A549 (cell line): ENCODE measurements around the gene GLCE. TPM values are rescaled to one million over a fixed set of nuclear protein-coding genes. Genes with fewer than 3 reads are reported as not detected.

Experiments used
- ATAC-seq, 2 experiments: fragments of 200-7000 bp in 1 of 2; fragments of >200 bp in 1 of 2; cut with Nextera tagmentation in 1 of 2; cut with Tn5 transposase in 1 of 2; 3 replicates each; pipeline versions ENCODE4 v1.8.0 to v1.9.1; 2018 to 2020; ENCODE audit warnings: mild to moderate bottlenecking in 1 of 2, moderate library complexity in 1 of 2
- CTCF ChIA-PET: fragments of 300-600 bp; sonication (Branson Sonifier 250); formaldehyde crosslinking; extraction: SDS; loops from one replicate; lab custom pipeline; 2021; ENCODE audit warnings: antibody characterized with exemption, inconsistent platforms; lab: Yijun Ruan, JAX
- POLR2A ChIA-PET: fragments of 350-600 bp; formaldehyde crosslinking; extraction: SDS; loops from one replicate; lab custom pipeline; 2021; ENCODE audit warnings: antibody characterized with exemption, inconsistent platforms; lab: Yijun Ruan, JAX
- DNase-seq, 2 experiments: peaks; one replicate each; pipeline versions ENCODE4 v3.0.0 to v3.0.0-alpha.2; 2011 to 2016; ENCODE audit warnings: low read depth in 1 of 2, low spot score in 1 of 2
- FAIRE-seq: peaks from 2 replicates; lab custom pipeline; 2011; peaks lifted over from hg19 to GRCh38; lab: Jason Lieb, UNC
- H3K27ac ChIP-seq, 2 experiments: fragments of >200 bp; sonication (Bioruptor Twin); formaldehyde crosslinking; 3 replicates each; pipeline ENCODE4 v1.5.1; 2016 to 2017
- H3K4me1 ChIP-seq: fragments of >200 bp; sonication (Bioruptor Twin); formaldehyde crosslinking; 3 replicates; pipeline ENCODE4 v1.6.1; 2016
- H3K4me2 ChIP-seq: fragments of >200 bp; sonication (Bioruptor Twin); formaldehyde crosslinking; 3 replicates; pipeline ENCODE4 v1.6.1; 2016
- H3K4me3 ChIP-seq: fragments of >200 bp; sonication (Bioruptor Twin); formaldehyde crosslinking; 3 replicates; pipeline ENCODE4 v1.5.1; 2016
- H3K9me3 ChIP-seq: fragments of >200 bp; sonication (Bioruptor Twin); formaldehyde crosslinking; 3 replicates; pipeline ENCODE4 v1.6.1; 2016
- CEBPB ChIP-seq, 2 experiments: fragments of >200 bp in 1 of 2; sonication (Bioruptor Twin) in 1 of 2; formaldehyde crosslinking in 1 of 2; IDR thresholded peaks; 2 replicates each; pipeline ENCODE4 v1.6.1; 2012 to 2016
- EHF ChIP-seq: fragments of 250-450 bp; sonication (Bioruptor Pico); IDR thresholded peaks from 2 replicates; pipeline ENCODE4 v1.5.0; 2020; ENCODE audit warnings: mild to moderate bottlenecking
- EP300 ChIP-seq, 2 experiments: fragments of >200 bp; sonication (Bioruptor Twin); formaldehyde crosslinking; IDR thresholded peaks; 2 replicates in 1 of 2; 3 replicates in 1 of 2; pipeline ENCODE4 v1.6.1; 2016 to 2017
- ESRRA ChIP-seq: fragments of 150-350 bp; IDR thresholded peaks from 2 replicates; pipeline ENCODE4 v1.6.1; 2014; ENCODE audit warnings: mild to moderate bottlenecking, low read length, borderline replicate concordance
- FOSL2 ChIP-seq, 2 experiments: fragments of 450-650 bp in 1 of 2; fragments of >200 bp in 1 of 2; sonication (Bioruptor Twin) in 1 of 2; formaldehyde crosslinking; IDR thresholded peaks; 2 replicates each; pipeline versions ENCODE4 v1.5.0 to v1.6.1; 2016 to 2020; ENCODE audit warnings: mild to moderate bottlenecking in 1 of 2, moderate library complexity in 1 of 2
- MAZ ChIP-seq: fragments of 150-350 bp; IDR thresholded peaks from 2 replicates; pipeline ENCODE4 v1.6.1; 2014; ENCODE audit warnings: antibody characterized with exemption, low read depth, low read length, borderline replicate concordance
- NFE2L2 ChIP-seq: fragments of 150-350 bp; conservative IDR thresholded peaks from 2 replicates; pipeline ENCODE4 v1.6.1; 2014; ENCODE audit warnings: low read length
- RAD21 ChIP-seq, 2 experiments: fragments of >200 bp in 1 of 2; sonication (Bioruptor Twin) in 1 of 2; formaldehyde crosslinking in 1 of 2; IDR thresholded peaks in 1 of 2; conservative IDR thresholded peaks in 1 of 2; 2 replicates in 1 of 2; 3 replicates in 1 of 2; pipeline ENCODE4 v1.6.1; 2012 to 2018; ENCODE audit warnings: inconsistent platforms in 1 of 2
- RCOR1 ChIP-seq: fragments of 150-350 bp; IDR thresholded peaks from 2 replicates; pipeline ENCODE4 v1.6.1; 2014; ENCODE audit warnings: antibody characterized with exemption, low read length, low read depth
- RFX5 ChIP-seq: fragments of 450-650 bp; IDR thresholded peaks from 2 replicates; pipeline ENCODE4 v1.7.1; 2014; ENCODE audit warnings: antibody characterized with exemption, mild to moderate bottlenecking, moderate library complexity
- SMC3 ChIP-seq: fragments of >200 bp; sonication (Bioruptor Twin); formaldehyde crosslinking; IDR thresholded peaks from 3 replicates; pipeline ENCODE4 v1.6.1; 2018; ENCODE audit warnings: inconsistent platforms
- ZC3H11A ChIP-seq: fragments of 450-650 bp; IDR thresholded peaks from 2 replicates; pipeline ENCODE4 v1.6.1; 2014; ENCODE audit warnings: antibody characterized with exemption, mild to moderate bottlenecking
- WGBS: methylation state at CpG from one replicate; pipeline ENCODE4 v1.1.6; 2017; ENCODE audit errors: missing lambda C conversion rate; 5-methylcytosine and 5-hydroxymethylcytosine counted together
- polyA plus RNA-seq, 4 experiments: library from polyadenylated mRNA; depleted of rRNA in 3 of 4; stranded (reverse); fragments of >200 nt; fragmentation: RNase III in 1 of 4; extraction: RNeasy Plus Mini Kit Qiagen cat#74134 plus additional on column Dnase treatment in 1 of 4; gene quantifications; 2 replicates in 3 of 4; 3 replicates in 1 of 4; pipeline ENCODE4 v1.2.3, GENCODE V29; 2011 to 2017
- TF ChIP-seq, protein P1 (sequence below): fragments of 250-450 bp; sonication (Bioruptor Pico); IDR thresholded peaks from 2 replicates; pipeline ENCODE4 v1.5.0; 2020; ENCODE audit warnings: low read depth, mild to moderate bottlenecking, moderate library complexity
- TF ChIP-seq, protein P2 (sequence below): fragments of >200 bp; sonication (Bioruptor Twin); formaldehyde crosslinking; IDR thresholded peaks from 2 replicates; pipeline ENCODE4 v1.6.1; 2016

GLCE gene
- polyA plus RNA-seq, 2 of the 4 experiments (the other 2 are of a cell fraction) = 19.6 to 41.8 TPM

DNA sequence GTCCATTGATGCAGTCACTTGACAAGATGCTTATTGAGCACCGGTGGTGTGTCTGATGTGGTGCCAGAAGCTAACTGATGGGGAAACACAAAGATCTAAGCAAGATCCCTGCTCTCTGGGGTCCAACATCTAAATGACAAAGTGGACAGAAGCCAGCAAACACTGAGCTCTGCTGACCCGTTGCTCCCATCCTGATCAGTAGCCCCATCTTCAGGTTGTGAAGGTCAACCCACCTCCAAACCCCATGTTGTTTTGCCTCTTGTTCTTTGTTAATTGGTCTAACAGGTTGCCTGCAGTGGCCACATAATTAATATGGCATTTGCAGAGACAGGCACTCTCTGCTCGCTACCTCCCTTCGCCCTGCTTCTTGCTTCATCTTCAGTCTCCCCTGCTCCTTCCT is 21.5 kb upstream of the GLCE start:
- TF ChIP-seq, protein P1, sequence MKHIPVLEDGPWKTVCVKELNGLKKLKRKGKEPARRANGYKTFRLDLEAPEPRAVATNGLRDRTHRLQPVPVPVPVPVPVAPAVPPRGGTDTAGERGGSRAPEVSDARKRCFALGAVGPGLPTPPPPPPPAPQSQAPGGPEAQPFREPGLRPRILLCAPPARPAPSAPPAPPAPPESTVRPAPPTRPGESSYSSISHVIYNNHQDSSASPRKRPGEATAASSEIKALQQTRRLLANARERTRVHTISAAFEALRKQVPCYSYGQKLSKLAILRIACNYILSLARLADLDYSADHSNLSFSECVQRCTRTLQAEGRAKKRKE = no peak
- TF ChIP-seq MAZ = no peak
- TF ChIP-seq EP300 (IDR thresholded peaks at IDR 0.05) = no peak
- WGBS = 76% methylated on average over 4 of the region's 4 CpGs
- Histone ChIP-seq H3K4me2 (no peak overlapping the region), H3K9me3 (0 out of 3 replicates have a peak, but pooled peaks cover 3% of the 10 kb centered on the region), H3K4me3 (no peak overlapping the region), H3K4me1 (peaks cover 9% of the 10 kb centered on the region), H3K27ac (no peak overlapping the region)
- FAIRE-seq (no peak), DNase-seq (no peak), ATAC-seq (no peak)
- ChIA-PET CTCF (interaction anchor here (1.2 to 4.2 kb wide), 7 partner anchors 18 to 255 kb away, joined by 3 to 16 read pairs (median 5); no protein-coding TSS in a partner anchor), POLR2A (interaction anchor here (1.5 kb wide), 1 partner anchor 21 kb away, joined by 6 read pairs; the partner anchor contains the start of gene GLCE)

DNA sequence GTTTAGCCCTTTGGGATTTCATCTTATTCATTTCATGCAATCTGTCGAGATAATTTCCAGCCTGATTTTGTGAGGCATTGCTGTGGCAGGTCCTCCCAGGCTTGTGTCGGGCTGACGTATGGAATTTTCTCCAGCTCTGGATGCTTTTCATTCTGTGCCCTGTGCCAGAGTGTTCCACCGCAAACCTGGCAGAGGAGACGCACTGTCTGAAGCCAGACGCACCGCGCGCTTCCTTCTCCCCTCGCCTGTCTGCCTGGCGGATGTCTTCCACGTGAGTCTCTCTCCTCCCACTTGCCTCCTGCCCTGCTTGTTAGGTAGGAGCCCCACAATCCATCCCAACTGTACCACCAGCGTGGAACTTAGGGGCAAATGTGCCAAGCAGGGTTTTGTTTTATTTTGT is 20.1 kb upstream of the GLCE start:
- no peak overlapping the region for H3K27ac ChIP-seq
- H3K4me1 ChIP-seq = peaks cover 9% of the 10 kb centered on the region
- 91% methylated on average over 13 of the region's 13 CpGs for WGBS
- no peak overlapping the region for H3K4me2 ChIP-seq
- CTCF ChIA-PET = interaction anchor here (0.9 to 4.2 kb wide), 6 partner anchors 15 to 85 kb away, joined by 3 to 18 read pairs (median 4); partner anchors contain the start of gene GLCE
- ATAC-seq (no peak), DNase-seq (no peak), FAIRE-seq (no peak)
- no peak overlapping the region for H3K4me3 ChIP-seq
- POLR2A ChIA-PET = interaction anchor here (0.8 kb wide), 1 partner anchor 20 kb away, joined by 3 read pairs; the partner anchor contains the start of gene GLCE
- 0 out of 3 replicates have a peak, but pooled peaks cover 3% of the 10 kb centered on the region for H3K9me3 ChIP-seq
- TF ChIP-seq ESRRA = no peak
- no peak for TF ChIP-seq ZC3H11A
- no peak for TF ChIP-seq NFE2L2

DNA sequence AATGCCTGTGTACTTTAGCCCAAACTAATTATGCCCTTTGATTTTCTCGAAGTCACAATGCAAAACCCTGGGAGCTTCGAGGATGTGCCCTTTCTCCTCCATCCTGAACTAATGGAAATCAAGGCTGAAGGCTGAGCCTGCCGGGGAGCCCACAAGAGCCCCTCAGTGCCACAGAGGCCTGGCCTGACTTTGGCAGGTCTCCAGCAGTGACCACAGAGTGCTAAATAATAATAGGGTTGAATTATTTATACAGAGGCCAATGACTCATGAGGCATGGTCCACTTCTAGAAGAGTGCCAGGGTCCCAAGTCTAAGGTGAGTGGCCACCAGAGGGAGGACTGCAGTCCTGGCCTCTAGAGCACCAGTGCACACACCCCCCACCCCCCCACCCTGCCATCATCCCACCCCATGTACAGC is 19.1 kb upstream of the GLCE start:
- no peak overlapping the region for H3K27ac ChIP-seq
- peak; percentile 72 to 87; a peak in 5 of 6 replicates for ATAC-seq
- DNase-seq = peak; percentile 60 to 63
- H3K4me2 ChIP-seq = peak overlapping the region; percentile 37
- peak in 1 of 2 experiments; percentile 7; a peak in 1 of 5 replicates for TF ChIP-seq RAD21 (conservative IDR thresholded peaks at IDR 0.05 in 1 of 2, IDR thresholded peaks at IDR 0.05 in 1 of 2)
- TF ChIP-seq FOSL2 (IDR thresholded peaks at IDR 0.05) = no peak
- 0 out of 2 replicates have a peak, but pooled peaks have one; percentile 10 for TF ChIP-seq FOSL2 (CRISPR knock-in tag; IDR thresholded peaks at IDR 0.05)
- TF ChIP-seq EHF = no peak
- peak; percentile 40; the same call in 1 of the 3 replicates for TF ChIP-seq SMC3
- H3K4me3 ChIP-seq = no peak overlapping the region
- H3K9me3 ChIP-seq = 0 out of 3 replicates have a peak, but pooled peaks cover 3% of the 10 kb centered on the region
- WGBS = 37% methylated on average over 3 of the region's 3 CpGs
- no peak for FAIRE-seq
- CTCF ChIA-PET = interaction anchor here (0.8 to 4.2 kb wide), 12 partner anchors 8 to 106 kb away, joined by 3 to 18 read pairs (median 4); partner anchors contain the start of gene GLCE
- POLR2A ChIA-PET = interaction anchor here (0.8 kb wide), 1 partner anchor 19 kb away, joined by 3 read pairs; the partner anchor contains the start of gene GLCE
- peaks cover 9% of the 10 kb centered on the region for H3K4me1 ChIP-seq

DNA sequence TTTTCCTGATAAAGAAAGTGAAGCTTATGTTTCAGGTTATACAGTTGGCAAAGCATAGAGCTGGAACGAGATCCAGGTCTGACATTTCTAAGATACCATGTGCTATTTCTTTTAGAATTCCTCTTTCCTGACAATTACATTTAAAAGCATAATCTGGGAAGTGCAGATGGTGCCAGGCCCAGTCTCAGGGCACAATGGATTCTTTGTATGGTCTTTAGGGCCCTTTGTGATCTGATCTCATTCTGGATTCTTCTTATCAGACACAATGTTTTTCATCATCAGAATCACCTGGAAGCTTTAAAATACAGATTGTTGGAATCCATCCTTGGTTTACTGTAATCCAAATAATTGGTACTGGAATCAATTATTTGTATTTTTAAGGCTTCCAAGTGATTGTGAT is 18.6 kb upstream of the GLCE start:
- H3K4me1 ChIP-seq = peaks cover 9% of the 10 kb centered on the region
- H3K4me2 ChIP-seq = no peak overlapping the region
- no peak overlapping the region for H3K4me3 ChIP-seq
- ChIA-PET POLR2A (no interaction called here), CTCF (interaction anchor here (1.1 to 4.2 kb wide), 11 partner anchors 9 to 316 kb away, joined by 3 to 18 read pairs (median 4); partner anchors contain the start of gene GLCE)
- FAIRE-seq = peak; percentile 91
- H3K27ac ChIP-seq = no peak overlapping the region
- DNase-seq = no peak
- ATAC-seq = no peak
- TF ChIP-seq, protein P2, sequence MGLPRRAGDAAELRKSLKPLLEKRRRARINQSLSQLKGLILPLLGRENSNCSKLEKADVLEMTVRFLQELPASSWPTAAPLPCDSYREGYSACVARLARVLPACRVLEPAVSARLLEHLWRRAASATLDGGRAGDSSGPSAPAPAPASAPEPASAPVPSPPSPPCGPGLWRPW = no peak
- TF ChIP-seq CEBPB (IDR thresholded peaks at IDR 0.05) (no peak), RCOR1 (no peak), MAZ (no peak), RFX5 (no peak)
- WGBS = 67% methylated on average over 1 of the region's 1 CpG
- H3K9me3 ChIP-seq = 0 out of 3 replicates have a peak, but pooled peaks cover 3% of the 10 kb centered on the region
